ENCODE results near the gene WWC2. TPM values are rescaled to one million over a fixed set of nuclear protein-coding genes. Genes with fewer than 3 reads are reported as not detected.

WWC2 gene
- total RNA-seq, 6 experiments from 2014 or later: 86.3 to 114 (median 95.2) TPM

DNA sequence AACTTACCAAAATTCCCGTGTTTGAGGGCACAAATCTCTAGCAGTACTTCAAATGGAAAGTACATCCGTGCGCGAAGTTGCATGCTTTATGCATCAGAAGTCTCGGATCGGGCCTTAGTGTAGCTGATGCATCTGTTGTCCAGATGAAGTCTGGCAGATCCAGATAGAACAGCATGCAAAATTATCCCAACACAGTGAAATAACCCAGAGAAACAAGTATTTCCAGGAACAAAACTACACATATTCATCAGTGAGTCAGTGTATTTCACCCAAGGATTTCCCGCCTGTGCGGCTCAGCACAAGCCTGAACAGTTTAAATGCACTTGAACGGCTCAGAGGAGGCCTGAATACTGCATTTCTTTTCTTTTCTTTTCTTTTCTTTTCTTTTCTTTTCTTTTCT is 250.6 kb downstream of the WWC2 start:
- peaks cover 7% of the 10 kb centered on the region for H3K27me3 Mint-ChIP-seq (ENCODE audit: insufficient read depth)
- H3K27ac Mint-ChIP-seq: peak overlapping the region; percentile 85
- TF ChIP-seq CTCF (IDR thresholded peaks at IDR 0.05): no peak
- H3K4me1 Mint-ChIP-seq (ENCODE audit: low read depth): peaks cover 44% of the 10 kb centered on the region
- H3K4me3 Mint-ChIP-seq: peak overlapping the region; percentile 85
- H3K9me3 Mint-ChIP-seq: no peaks in the 10 kb centered on the region; the same call in 1 of the 2 replicates
- DNase-seq: peak; percentile 70
- H3K36me3 Mint-ChIP-seq (ENCODE audit: low read depth): peaks cover 15% of the 10 kb centered on the region

DNA sequence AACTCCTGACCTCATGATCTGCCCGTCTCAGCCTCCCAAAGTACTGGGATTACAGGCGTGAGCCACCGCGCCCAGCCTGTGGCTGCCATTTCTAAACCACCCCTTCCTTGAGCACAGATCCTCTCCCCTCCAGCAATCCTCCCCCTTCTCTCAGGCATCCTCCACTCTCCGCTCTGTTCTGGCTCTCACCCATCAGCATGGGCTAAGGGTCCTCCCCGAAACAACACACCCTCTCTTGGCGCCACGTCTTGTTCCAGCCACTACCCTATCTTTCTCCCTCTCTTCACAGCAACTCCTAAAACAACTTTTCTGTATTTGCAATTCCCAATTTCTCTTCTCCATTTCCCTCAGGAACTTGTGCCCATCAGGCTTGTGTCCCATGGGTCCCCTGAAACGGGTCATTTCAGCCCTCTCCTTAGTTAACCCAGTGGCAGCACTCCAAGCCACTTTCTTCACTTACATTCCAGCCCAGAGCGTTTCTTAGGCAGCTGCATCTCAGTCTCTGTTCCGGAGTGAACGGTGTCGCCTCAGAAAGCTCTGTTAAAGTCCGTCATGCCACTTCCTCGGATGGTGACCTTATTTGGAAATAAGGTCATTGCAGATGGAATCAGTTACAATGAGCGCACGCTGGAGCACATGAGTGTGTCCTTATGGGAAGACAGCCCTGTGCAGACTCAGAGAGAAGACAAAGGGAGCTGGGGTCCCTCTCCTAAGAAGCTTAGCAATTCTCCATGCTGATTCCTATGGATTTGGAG is 251.4 kb downstream of the WWC2 start:
- peak overlapping the region; percentile 85 for H3K27ac Mint-ChIP-seq
- no peak for DNase-seq
- H3K27me3 Mint-ChIP-seq (ENCODE audit: insufficient read depth): peaks cover 7% of the 10 kb centered on the region
- peak overlapping the region; percentile 69 for H3K4me3 Mint-ChIP-seq
- no peak for TF ChIP-seq CTCF (IDR thresholded peaks at IDR 0.05)
- H3K36me3 Mint-ChIP-seq (ENCODE audit: low read depth): peaks cover 15% of the 10 kb centered on the region
- no peaks in the 10 kb centered on the region; the same call in 1 of the 2 replicates for H3K9me3 Mint-ChIP-seq
- peaks cover 48% of the 10 kb centered on the region for H3K4me1 Mint-ChIP-seq (ENCODE audit: low read depth)

GRCh38 chr4:183352546-183352945 is 253.5 kb downstream of the WWC2 start:
- H3K36me3 Mint-ChIP-seq (ENCODE audit: low read depth): peaks cover 13% of the 10 kb centered on the region
- H3K4me1 Mint-ChIP-seq (ENCODE audit: low read depth): peaks cover 51% of the 10 kb centered on the region
- no peak for TF ChIP-seq CTCF (IDR thresholded peaks at IDR 0.05)
- no peaks in the 10 kb centered on the region; the same call in 1 of the 2 replicates for H3K9me3 Mint-ChIP-seq
- H3K27me3 Mint-ChIP-seq (ENCODE audit: insufficient read depth): peaks cover 7% of the 10 kb centered on the region; the same call in 1 of the 2 replicates
- no peak overlapping the region for H3K4me3 Mint-ChIP-seq
- DNase-seq: no peak
- no peak overlapping the region for H3K27ac Mint-ChIP-seq

DNA sequence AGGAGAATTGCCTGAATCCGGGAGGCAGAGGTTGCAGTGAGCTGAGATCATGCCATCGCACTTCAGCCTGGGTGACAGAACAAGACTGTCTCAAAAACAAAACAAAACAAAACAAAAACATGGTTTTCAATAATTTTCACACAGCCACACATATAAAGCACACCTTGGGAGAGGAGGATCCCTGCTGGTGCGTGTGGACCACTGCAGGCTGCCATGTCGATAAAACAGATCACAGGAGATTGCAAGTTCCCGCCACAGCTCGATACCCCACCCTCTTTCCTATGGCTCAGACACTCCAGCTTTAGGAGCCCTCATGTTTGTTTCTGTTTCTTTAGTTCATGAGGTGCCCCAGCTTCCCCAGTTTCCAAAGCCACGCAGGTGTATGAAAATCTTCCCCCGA is 254.5 kb downstream of the WWC2 start:
- peak; percentile 22; the same call in 1 of the 2 replicates for TF ChIP-seq CTCF (IDR thresholded peaks at IDR 0.05)
- peaks cover 7% of the 10 kb centered on the region; the same call in 1 of the 2 replicates for H3K27me3 Mint-ChIP-seq (ENCODE audit: insufficient read depth)
- H3K27ac Mint-ChIP-seq: no peak overlapping the region
- no peak overlapping the region for H3K4me3 Mint-ChIP-seq
- DNase-seq: no peak
- peaks cover 9% of the 10 kb centered on the region for H3K36me3 Mint-ChIP-seq (ENCODE audit: low read depth)
- no peaks in the 10 kb centered on the region; the same call in 1 of the 2 replicates for H3K9me3 Mint-ChIP-seq
- peaks cover 41% of the 10 kb centered on the region for H3K4me1 Mint-ChIP-seq (ENCODE audit: low read depth)

DNA sequence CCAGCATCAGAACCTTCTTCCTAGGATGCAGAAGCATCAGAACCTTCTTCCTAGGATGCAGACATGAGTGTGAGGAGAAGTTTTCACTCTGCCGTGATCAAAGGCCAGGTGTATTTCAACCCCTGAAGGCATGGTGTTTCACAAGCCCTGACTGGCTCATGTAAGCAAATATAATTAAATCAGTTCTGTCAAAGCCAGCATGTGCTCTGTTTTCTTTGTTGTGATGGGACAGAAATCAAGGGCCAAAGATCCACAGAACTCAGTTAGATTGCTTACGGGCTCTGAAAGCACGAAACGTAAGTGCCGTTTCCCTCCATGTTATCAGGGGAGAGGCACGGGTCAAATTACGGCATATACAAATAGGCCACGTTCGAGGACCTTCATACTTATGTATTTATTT is 255.2 kb downstream of the WWC2 start:
- H3K27me3 Mint-ChIP-seq (ENCODE audit: insufficient read depth): peaks cover 7% of the 10 kb centered on the region; the same call in 1 of the 2 replicates
- no peak overlapping the region for H3K27ac Mint-ChIP-seq
- peaks cover 38% of the 10 kb centered on the region for H3K4me1 Mint-ChIP-seq (ENCODE audit: low read depth)

More for the DNA sequence above, 255.2 kb downstream of the WWC2 start:
- Mint-ChIP-seq H3K36me3 (ENCODE audit: low read depth) (peaks cover 8% of the 10 kb centered on the region), H3K4me3 (no peak overlapping the region), H3K9me3 (no peaks in the 10 kb centered on the region; the same call in 1 of the 2 replicates)
- no peak for TF ChIP-seq CTCF (IDR thresholded peaks at IDR 0.05)
- DNase-seq: no peak

Measured in HFFc6 (cell line).